Fibroblast of peridontal ligament (primary cell): ENCODE results near the gene FLRT1.

Experiments used
- DNase-seq: peaks from one replicate; pipeline ENCODE4 v3.0.0-alpha.2; 2010; ENCODE audit errors: extremely low read depth

FLRT1 gene

DNA sequence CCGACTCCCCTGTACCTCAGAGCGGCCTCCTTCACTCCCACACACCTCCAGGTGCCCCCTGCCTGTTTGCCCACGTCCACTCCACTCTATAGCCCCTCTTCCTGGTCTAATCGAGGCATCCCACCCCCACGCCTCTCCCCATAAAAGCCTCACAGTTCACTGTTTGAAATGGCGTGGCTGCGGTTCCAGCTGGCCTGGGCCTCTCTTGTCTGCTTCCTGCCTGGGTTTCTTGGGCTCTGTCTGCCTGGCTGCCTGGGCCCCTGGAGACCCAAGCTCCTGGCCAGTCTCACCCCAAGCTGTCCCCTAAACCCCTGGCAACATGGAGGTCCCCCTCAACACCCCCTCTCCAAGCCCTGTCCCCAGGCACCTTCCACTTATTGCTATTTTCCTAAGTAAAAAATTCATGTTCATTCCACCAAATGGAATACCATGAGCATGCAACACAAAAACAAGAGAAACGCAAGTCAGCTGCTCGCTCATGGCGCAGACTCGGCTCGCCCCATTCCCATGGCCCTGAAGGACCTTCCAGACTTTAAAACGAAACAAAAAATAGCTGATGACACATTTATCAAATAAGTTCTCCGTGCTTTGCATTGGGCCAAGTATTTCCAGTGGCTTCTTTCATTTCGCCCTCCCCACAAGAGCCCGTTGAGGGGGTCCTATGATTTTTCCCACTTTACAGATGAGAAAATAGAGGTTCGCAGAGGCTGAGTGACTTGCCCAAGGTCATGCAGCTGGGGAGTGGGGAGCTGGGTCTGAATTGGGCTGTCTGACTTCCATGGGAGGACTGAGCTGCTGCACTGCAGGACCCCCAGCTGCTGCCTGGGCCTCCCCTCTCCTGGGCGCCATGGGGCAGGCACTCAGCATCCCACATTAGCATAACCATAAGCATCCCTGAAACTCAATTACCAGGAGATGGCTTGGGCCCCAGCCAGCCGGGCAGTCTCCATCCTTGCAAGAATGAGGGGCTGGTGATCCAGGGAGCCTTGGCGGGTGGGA, 11.7 kb upstream of the FLRT1 start:
- DNase-seq, result no peak

DNA sequence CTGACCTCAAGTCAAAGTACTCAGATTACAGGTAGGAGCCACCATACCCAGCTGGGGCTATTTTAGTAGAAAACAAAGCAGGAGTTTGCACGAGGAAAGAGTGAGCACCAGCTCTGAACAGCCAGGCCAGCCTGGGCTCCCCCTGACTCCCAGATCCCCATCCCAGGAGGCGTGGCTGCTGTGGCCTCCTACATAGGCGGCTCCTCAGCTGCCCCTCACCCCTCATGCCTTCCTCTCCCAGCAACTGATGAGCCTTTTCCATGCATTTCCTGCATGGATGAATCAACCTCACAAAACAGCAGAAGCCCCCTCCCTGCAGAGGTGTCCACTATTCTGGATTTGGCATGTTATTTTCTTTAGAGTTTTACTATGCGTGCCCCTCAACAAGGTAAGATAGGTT, 10.5 kb upstream of the FLRT1 start:
- DNase-seq, result no peak

DNA sequence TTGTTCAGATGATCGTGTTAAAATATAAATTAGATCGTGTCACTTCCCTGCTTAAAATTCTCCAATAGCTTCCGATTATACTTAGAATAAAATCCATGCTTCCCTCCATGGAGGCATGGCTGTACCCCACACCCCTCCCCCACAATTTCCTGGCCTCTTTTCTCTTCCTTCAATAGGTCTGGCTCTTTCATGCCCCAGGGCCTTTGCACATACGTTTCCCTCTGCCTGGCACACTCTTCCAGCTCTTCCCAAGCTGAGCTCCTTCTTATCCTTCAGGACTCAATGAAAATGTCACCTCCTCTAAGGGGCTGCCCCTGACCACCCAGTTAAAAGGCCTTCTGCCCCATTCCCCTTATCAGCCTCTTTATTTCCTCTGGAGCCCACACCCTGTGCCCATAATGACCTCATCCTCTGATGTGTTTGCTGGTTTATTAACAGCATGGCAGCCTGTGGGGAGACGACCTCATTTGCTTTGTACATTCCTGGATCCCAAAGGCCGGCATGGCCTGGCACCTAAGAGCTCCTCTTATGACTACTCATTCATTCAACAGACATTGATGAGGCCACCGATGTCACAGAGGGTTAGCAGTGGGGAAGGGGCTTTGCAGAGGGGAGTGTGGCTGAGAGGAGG, 9.0 kb upstream of the FLRT1 start:
- DNase-seq, result no peak

DNA sequence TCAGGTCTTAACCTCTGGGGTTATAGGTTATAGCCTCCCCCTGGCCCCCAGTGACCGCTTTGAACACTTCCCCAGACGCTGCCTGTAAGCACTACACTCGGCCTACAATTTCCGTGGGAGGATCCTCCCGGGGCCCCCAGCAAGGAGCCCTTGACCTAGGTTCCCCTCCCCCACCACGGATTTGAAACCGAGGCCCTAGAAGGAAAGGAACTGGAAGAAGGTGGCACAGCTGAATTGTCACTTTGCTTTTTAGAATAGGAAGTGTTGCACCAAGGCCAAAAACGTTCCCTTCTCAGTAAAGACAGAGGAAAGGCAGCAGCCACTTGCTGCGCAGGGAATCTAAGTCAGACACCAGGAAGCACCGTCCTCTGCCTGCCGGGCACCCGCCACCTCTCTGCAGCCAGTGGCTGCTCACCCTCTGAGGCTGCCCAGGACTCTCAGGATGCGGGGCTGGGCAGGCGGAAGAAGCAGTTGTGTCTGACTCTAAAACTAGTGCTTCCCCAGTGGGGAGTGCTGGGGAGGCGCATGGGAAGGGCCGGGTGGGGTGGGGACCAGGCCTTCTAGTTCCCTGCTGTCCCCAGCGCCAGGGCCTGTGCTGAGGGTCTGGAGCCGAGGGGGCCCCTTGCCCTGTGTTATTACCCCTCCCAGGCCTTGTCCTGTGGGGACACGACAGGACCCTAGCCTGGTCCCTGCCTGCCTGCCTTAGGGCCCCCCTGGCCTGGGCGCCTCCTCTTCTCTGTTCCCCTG, 7.9 kb upstream of the FLRT1 start:
- DNase-seq, result no peak

DNA sequence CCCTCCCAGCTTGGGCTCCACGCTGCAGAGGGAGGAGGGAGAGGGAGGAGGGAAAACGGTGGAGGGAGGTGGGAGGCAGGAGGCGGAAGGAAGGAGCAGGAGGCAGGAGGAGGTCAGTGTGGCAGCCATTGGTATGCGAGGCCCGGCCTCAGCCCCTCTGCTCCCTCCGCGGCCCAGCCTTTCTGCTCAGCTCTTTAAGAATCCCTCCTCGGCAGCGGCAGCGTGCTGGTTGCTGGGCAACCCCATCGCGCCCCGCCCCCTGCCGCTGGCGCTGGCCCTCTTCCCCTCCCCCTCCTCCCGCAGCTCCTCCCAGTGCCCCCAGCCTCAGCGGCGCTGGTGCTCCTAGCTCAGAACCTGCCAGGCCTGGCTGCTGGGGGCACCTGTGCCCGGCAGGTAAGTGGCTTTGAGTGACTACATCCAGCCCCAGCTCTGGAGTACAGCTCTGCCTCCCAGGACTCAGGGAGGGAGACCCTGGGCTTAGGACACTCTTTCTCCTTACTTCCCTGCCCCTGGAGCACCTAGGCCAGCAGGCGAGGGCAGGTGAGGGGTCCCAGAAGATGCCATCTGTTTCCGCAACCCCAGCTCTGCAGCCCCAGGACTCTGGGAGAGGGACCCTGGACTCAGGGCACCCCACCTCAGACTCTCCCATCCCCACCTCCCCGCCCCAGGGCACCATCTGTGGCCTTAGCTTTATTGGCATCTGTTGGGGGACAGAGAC, 7.2 kb upstream of the FLRT1 start:
- no peak for DNase-seq

DNA sequence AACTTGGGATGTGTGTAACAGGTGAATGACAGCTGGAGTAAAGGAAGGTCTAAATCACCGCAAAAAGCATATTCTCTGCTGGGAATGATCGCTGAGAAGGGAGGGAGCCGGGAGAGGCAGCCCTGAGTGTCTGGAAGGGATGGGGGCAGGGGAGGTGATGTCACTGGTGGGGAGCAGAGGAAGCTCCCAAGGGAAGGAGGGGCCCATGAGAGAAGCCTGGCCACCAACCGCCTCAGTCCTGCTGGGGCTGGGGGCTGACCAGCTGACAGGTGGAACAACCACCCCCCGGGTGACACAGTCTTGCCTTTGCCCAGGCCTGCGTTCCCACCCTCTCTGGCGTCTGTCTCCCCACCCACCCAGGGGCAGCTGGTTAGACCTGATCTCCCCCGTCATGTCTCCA, 6.0 kb upstream of the FLRT1 start:
- DNase-seq, result no peak

DNA sequence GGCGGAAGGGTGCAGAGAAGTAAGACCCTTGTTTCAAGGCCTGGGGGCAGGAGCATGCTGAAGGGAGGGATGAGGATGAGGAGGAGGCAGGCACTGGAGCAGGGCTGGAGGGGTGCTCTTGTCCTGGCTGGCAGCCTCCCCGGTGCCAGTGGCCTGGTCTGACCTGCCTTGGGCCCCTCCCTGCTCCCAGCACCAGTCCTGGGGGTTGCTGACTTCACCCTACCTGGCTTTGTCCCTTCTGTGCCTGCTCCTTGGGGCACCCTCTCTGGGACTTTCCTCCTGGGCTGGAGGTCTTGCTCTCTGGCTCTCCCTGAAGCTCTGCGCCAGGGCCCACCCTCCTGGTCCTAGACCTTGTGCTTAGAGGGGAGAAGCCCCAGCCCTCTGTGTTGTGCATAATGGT, 4.7 kb upstream of the FLRT1 start:
- no peak for DNase-seq

DNA sequence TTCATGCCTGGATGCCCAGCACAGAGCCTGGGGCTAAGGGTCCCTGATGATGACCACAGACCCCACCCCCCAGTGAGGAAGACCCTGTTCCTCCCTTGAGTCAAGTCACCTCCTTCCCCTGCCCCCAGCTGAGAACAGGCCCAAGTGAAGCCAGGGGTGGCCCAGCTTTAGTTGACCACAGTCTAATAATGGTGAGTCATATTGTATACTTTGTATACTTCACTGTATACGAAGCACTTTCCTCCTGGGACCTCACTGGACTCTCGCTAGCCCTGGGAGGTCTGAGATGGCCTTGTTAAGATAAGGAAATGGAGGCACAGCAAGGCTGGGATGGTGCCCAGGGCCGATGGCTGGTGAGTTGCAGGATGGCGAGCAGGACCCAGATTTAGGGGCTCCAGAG, 3.7 kb upstream of the FLRT1 start:
- DNase-seq, result peak; percentile 11

DNA sequence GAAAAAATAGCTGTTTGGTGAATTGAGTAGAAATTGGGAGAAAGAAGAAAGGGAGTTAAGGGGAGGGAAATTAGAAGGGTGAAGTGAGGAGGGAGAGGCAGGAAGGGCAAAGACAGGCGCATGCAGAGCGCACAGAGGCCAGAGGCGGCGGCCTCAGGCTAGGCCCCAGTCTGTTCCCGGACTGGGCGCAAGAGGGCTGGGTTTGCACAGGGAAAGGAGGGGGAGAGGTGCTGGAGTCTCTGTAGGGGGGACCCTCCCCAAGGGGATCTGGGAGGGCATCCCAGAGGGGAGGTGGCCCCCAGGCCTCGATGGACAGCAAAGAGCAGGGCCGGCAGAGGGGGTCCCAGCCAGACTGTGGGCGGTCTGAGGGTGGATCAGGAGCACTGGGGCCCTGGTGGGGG, 1.3 kb upstream of the FLRT1 start:
- no peak for DNase-seq

DNA sequence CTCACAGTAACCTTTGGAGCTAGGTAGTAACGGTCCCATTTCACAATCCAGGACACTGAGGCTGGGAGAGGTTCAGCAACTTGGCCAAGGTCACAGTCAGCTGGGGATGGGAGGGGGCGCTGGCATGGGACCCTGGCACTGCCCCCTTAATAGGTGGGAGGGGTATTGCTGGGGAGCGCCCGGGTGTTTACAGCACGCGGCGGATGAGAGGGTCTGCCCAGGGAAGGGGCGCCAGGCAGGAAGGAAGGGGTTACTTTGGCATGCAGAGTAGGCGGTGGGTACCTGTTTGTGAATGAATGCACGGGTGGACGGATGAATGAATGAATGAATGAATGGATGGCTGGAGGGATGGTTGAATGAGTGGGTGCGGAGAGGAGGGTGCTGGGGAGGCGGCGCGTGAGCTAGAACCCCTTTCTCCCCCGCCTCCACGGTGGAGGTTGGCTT, 628 bp upstream of the FLRT1 start:
- no peak for DNase-seq

DNA sequence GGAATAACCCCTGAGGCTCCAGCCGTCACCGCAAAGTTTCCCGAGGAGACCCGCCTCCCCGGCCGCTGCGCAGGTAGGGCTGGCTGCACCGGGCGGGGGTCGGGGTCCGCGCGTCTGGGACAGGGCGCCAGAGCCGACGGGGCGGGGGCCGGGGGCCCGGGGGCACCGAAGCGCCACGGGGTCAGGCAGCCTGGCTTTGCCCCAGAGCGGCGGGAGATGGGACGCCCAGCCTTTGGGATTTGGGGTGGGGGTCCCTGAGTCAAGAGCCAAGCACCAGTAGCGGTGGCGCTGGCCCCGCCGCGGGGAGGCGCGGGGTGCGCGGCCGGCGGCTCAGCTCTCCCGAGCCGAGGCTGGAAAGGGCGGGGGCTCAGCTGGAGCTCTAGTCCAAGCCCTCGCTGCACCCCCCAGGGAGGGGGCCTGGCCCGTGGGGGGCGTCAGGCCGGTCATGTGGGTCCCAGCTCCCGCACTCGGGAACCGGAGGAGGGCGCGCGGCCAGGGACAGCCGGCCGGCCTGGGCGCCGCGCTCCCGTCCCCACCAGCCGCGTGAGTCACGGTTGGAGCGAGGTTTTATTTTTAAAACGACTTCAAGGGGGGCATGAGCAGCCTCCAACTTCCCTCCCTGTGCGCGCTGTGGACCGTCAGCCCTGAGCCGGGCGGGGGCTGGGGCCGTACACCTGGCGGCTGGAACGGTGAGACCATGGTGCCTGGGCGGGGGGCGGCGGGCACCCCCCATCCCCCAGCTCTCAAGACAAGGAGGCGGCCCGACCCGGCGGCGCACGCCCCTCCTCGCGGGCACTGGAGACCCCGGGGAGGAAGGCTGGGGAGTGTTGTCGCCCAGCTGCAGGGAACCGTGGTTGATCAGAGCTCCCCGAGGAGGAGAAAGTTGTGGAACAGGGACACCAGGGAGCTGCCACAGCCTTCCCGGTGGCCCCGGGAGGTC, 626 bp downstream of the FLRT1 start:
- peak; percentile 24 for DNase-seq

DNA sequence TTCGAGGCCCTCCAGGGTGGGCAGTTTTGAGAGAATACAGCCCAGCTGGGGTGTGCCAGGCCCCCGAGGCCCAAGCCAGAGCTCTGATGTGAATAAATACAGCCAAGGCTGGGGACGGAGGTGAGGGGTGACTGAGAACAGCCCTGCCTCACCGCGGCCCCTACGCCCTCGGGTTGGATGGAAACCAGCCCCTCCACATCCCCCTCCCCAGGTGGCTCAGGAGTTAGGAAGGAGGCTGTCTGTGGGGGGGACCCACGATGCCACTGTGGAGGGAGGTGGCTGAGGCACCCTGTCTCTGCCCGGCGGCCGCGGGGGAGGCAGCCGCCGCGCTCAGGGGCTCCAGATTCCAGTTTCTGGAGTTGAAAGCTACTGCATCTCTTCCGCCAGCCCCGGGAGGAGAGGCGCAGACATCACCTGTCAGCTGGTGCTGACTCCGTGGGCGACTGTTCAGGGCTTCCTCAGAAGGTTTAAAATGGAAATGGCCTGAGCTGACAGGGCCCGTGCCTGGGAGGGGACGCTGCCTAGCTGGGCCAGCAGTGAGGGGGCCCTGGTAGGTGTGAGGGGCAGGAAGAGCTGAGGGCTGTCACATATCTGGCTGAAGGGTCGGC, 1.4 kb downstream of the FLRT1 start:
- DNase-seq, result no peak

DNA sequence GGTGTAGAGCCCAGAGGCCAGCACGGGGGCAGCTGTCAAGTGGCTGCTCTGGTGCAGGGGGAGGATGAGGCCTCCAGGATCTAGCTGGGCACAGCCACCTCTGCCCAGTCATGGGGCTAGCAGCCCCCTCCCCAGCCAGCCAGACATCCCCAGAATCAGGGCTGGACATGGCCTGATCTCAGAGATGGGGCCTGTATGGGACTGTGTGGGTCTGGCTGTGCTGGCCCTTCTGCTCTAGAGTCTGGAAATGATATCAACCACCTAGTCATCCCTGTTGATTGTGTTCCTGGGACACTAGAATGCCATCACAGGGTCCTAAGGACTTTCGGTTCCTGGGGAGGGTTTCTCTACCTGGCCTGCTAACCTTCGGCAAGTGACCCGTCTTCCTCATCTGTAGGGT, 2.8 kb downstream of the FLRT1 start:
- DNase-seq, result no peak

DNA sequence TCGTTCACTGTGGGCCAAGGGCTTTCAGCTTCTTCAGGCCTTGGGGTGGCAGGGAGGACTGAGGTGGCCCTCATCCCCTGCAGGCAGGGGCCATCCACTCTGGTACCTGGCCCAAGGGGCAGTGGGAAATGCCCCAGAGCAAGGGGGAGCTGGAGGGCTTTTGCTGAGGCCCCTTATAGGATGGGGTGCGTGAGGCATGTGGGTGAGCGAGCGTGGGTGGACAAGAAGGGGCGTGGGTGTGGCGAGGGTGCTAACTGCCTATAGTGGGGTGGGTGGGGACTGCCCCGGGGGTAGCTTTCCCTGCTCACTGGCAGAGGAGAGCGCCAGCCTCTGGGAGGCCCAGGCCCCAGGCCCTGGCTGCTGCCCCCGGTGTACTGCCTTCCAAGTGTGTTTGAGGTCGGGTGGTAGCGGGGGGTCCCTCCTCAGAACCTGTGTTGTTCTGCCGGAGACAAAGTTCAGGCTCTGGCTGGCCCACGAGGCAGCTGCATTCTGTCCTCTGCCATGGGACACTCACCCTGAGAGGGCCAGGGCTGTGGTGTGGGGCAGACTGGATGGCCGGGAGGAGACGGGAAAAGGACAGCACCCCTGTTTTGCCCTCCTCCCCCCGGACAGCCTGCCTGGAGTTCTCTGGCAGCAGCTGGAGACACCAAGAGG, 3.4 kb downstream of the FLRT1 start:
- no peak for DNase-seq

DNA sequence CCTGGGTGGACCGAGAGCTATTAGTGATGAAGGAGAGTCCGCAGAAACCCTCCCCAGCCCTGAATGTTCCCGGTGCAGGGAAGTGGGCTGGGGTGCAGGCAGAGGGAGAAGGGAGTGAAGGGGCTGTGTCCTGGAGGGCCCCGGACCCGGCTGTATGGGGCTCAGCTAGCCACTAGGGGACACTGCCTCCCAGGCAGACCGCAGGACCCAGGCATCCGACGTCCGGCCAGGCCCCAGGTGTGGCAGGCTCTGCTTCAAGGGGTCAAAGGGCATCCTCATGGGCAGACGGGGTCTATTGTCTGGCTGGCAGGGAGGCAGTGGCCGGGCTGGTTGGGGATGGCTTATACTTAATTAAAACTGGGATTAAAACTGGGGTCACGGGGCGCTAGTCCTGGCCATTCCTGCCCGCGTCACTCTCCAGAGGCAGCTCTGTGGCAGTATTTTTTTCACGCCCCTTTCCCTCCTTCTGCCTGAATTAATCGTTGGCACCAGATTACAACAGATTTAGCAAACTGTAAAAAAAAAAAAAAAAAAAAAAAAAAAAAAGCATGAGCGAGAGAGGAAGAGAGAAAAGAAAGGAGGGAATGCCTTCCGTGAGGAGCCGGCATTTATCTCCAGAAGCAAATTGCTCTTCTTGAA, 5.1 kb downstream of the FLRT1 start:
- no peak for DNase-seq

DNA sequence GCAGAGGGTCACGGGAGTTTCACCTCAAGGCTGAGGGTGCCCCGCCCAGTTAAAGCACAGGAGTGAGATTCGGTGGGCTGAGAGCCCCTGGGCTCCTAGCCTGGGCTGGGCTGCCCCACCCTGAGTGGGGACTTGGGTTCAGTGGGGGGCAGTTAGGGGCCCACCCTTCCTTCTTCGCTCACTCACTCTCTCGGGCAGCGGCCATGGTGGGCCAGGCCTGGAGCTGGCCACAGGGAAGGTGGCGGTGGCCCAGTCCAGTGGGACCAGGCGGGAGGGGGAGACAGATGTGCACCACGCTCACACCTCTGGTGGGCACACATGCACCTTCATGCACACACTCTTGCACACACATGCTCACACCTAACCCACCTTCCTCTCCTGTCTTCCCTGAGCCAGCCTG, 6.1 kb downstream of the FLRT1 start:
- DNase-seq, result no peak

DNA sequence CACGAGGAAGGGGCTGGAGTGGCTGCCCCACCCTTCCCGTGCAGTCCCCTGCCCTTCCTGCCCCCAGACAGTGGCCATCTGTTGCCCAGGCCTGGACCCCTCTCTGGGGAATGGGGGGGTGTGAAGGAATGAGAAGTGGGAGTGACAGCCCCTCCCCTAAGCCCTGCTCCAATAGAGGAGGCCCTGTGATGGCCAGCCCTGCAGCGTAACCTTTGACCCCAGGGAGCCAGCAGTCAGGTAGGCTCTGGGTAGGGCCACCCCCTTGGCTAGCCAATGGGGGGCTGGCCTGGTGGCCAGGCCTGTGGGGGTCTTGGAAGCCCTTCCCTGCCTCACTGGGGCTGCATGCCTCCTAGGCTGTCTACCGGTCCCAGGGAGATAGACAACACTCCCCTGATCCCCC, 6.6 kb downstream of the FLRT1 start:
- DNase-seq, result no peak

DNA sequence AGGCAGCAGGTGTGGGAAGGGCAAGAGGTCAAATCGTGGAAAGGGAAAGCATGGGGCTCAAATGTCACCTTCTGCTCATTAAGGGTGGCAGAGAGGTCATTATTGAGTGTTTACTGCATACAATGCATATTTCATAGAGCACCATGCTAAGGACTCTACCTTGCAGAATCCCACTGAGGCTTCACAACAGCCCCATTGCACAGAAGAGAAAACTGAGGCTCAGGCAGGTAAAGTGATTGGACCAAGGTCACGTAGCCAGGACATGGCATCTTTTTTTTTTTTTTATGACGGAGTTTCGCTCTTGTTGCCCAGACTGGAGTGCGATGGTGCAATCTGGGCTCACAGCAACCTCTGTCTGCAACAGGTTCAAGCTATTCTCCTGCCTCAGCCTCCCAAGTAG, 7.8 kb downstream of the FLRT1 start:
- DNase-seq, result no peak

DNA sequence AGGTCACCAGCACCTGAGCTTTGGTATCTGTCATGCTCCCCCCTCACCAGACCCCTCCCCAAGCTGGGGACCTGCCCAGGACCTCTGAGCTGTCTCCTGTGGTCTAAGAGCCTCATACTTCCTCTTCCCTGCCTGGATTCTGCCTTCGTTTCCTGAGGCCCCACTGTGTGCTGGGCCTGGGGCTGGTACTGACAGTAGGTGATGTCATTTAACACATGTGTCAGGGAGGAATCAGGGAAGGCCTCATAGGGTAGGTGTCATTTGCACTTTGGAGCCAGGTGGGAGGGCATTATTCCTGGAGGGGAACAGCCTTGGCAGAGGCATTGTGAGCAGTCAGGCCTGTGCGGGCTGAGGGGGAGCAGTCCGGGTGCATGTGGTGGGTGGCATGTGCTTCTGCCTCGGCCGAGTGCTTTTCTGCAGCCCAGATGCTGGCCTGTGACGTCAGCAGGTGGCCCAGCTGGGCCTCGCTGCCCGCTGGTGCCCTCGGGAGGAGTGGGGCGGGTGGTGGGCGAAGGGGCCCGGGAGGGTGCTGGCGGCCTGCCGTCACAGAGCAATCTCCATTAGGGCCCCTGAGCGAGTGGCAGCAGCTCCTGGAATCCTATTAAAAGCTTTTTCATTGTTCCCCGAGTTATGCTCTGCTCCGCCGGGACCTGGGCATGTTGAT, 9.1 kb downstream of the FLRT1 start:
- no peak for DNase-seq
